ENCODE measurements around the gene GPS1.

GPS1 gene

DNA sequence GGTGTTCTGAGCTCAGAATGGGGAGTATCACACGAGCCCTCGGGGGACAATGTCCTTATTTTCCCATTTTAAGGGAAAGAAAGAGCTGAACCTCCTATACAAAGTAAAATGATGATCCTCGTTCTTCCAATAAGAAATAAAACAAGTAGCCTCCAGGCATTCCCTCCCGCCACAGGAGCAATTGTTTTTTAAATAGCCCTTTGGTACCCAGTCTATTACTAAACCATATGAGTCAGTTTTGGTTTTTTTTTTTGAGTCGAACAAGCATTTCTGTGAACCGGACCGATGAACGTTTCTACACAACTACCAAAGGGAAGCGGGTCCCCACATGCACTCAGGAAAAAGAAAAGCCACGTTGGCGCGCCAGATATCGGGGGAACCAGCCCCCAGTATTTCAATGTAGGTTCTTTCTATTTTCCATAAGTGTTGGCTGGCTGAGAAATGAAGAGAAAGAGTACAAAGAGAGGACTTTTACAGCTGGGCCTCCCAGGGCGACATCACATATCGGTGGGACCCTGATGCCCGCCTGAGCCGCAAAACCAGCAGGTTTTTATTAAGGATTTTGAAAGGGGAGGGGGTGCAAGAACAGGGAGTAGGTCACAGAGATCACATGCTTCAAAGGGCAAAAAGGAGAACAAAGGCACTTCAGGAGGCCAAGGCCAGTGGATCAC, 10.4 kb upstream of the GPS1 start:
- no peak overlapping the region for H3K4me3 ChIP-seq (ENCODE audit: low read depth, low read length)

DNA sequence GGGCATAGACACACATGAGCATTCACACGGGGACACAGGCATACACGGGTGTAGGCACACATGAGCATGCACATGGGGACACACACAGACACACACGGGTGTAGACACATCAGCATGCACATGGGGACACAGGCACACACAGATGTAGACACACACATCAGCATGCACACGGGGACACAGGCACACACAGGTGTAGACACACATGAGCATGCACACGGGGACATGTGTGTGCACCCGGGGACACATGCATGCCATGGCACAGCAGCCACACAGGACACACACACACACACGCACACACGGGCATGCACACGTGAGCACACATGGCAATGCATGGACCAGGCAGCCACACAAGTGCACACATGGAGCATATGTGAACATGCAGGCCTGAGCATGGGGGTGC, 9.0 kb upstream of the GPS1 start:
- no peak overlapping the region for H3K4me3 ChIP-seq (ENCODE audit: low read depth, low read length)

DNA sequence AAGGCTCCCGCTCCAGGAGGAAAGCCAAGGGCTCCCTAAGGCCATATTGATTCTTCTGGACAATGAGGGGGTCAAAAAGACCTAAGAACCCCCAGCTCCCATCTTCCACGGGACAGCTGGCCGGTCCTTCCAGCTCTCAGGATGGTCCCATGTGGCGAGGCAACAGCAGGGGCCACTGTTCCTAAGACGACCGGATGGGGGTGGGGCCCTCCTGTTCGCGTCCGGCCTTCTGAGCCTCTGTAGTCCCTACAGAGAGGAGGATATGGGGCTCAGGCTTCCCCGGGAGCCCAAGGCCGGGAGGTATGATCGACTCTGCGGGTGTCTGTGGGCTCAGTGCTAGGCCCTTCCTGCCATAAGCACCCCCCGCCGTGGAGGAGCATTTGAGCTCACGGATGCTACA, 8.2 kb upstream of the GPS1 start:
- no peak overlapping the region for H3K4me3 ChIP-seq (ENCODE audit: low read depth, low read length)

DNA sequence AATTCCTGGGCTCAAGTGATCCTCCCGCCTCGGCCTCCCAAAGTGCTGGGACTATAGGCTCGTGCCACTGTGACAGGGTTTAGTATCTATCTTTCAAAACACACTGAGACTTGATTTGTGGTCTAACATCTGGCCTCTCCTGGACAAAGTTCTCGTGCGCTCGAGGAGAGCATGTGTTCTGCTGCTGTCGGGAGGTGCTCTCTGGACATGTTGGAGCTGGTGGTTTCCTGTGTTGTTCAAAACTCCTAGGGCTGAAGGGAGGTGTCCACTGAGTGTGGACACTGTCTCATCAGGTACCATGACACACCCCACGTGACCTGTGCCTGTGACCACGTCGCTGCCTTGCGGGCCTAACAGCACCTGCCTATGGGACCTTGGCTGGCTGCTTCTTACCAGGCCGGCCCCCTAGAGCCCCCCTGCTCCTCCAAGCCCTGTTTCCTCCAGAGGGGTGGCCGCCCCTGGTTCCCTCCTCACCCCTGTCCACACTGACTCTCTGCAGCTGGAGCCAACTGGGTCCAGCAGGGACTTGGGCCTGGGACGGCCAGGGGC, 5.7 kb upstream of the GPS1 start:
- no peak overlapping the region for H3K4me3 ChIP-seq (ENCODE audit: low read depth, low read length)

DNA sequence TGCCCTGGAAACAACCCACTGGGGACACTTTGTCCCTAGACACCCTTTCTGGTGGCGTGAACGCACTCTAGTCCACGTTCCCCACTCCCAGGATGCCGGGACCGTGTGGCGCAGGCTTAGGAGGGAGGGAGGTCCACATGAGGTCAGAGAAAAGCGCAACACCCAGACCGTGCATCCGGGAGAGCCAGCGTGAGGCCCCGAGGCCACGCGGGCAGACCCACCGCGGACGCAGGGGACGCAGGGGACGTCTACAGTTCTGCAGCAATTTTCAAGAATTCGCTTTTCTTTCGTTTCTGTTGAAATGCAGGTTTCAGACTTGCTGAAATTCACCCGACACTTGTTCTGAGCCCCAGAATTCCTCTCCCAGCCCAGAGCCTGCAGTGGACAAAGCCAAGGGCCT, 4.8 kb upstream of the GPS1 start:
- no peak overlapping the region for H3K4me3 ChIP-seq (ENCODE audit: low read depth, low read length)

DNA sequence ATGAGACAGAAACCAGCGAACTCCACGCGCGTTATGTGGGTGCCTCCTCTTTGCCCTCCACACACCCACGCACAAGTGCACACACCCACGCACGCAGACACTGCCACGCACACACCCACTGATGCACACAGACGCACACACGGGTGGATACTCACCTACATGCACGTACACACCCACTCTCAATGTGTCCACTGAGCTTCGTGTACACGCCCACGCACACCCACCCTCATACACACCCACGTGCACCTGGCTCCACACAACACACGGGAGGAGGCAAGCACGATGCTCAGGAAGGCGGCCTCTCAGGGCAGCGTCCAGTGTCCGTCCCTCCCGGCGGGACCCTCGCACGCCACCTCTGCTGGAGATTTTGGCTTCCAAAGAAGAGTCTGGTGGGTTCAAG, 4.3 kb upstream of the GPS1 start:
- H3K4me3 ChIP-seq (ENCODE audit: low read depth, low read length) = no peak overlapping the region

DNA sequence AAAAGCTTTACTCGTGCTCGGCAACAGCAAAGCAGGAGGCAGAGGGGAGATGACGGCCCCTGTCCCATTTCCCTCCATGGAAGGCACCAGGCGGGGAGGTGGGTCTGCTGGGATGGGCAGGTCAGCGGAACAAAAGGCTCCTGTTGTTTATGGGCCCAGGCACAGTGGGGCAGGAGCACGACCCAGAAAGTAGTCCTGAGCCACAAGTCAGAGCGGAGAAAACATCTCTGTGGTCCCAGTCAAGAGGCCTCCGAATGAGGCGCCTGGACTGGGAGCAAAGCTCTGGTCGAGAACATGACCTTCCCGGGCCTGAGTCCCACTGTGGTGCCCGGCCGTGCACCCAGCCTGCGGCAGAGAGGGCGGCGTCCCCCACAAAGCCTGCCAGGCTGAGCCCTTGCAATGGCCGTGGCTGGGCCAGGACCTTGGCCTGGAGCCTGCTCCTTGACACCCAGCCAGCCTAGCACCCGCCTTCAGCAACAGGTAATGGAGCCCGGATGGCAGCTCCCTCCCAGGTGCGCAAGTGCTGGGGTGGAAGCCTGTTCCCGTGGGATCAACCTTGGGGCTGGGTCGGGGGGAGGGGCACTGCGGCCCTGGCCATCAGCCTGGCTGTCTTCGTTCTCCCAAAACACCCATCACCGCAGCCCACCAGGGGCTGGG, 3.7 kb upstream of the GPS1 start:
- no peak overlapping the region for H3K4me3 ChIP-seq (ENCODE audit: low read depth, low read length)

DNA sequence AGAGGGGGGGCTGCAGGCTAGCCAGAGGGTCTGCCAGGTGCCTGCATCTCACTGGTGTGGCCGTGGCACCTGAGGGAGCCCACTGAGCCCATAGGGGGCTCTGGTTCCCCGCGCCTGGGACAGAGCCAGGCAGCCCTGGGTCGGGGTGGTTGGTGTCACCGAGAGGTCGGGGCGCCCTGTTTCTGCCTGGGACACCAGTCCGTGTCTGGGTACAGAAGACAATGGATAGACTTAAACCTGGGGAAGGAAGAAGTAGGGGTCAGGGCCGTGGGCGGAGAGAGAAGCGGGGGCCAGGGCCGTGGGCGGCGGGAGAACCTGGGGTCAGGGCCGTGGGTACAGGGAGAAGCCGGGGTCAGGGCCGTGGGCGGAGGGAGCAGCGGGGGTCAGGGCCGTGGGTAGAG, 3.1 kb upstream of the GPS1 start:
- no peak overlapping the region for H3K4me3 ChIP-seq (ENCODE audit: low read depth, low read length)

DNA sequence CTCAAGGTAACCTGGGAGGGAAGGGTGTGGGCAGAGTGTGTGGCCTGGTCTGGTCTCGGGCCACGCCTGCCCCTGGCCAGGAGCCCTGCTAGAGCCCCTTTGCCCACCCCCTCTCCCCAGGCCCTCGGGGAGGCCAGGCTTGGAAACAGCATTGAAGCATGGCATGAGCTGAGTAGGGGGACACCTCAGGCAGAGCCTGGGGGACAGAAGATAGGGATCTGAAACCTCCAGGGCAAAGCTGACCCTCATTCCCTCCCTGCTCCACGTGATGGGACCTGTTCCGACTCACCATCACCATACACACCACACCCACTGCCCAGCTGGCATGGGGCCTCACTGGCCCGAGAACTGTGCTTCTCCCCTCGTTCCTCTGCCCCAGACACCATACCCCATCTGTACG, 2.6 kb upstream of the GPS1 start:
- no peak overlapping the region for H3K4me3 ChIP-seq (ENCODE audit: low read depth, low read length)

DNA sequence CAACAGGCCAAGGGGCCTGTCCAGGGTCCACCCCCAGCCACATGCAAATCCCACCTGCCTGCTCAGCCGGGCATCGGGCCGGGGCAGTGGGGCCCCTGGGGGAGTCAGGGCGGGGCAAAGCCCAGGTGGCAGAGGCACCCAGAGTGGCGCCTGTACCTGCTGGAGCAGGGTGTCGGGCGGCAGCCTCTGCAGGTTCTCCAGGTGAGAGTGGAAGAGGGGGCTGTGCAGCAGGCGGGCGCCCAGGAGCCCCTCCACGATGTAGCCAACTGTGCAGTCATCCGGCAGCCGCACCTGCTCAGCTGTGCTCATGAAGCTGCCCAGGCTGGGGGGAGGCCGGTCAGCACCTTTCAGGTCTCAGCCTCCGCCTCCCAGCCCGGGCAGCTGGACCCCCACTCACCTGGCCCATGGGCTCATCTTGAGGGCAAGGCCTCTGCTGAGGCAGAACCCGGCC, 2.2 kb upstream of the GPS1 start:
- no peak overlapping the region for H3K4me3 ChIP-seq (ENCODE audit: low read depth, low read length)

DNA sequence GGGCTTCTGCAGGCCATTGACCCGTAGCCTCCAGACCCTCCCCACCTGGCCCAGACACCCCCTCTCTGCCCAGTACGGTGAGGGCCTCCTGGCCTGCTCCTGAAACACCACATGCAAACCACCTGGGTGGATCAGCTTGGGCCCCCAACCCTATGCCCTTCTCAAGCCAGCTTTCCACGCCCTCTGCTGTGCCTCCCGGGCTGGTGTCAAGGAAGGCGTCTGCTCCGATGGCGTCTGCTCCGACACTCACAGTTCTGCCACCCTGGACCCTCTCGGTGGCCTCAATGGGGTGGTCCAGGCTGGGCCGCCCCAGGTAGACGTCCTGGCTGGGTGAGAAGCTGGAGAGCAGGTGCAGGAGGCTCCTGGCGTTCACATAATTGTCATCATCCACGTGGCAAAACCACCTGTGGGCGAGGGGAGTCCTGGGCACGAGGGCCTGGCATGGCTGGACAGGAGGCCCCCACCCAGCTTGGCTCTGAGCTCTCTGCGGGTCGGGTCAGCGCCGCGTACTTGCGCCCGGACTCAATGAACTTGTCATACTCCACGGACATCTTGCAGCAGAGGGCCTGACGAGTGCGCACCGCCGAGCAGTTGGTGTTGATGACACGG, 1.4 kb upstream of the GPS1 start:
- H3K4me3 ChIP-seq (ENCODE audit: low read depth, low read length) = no peak overlapping the region

DNA sequence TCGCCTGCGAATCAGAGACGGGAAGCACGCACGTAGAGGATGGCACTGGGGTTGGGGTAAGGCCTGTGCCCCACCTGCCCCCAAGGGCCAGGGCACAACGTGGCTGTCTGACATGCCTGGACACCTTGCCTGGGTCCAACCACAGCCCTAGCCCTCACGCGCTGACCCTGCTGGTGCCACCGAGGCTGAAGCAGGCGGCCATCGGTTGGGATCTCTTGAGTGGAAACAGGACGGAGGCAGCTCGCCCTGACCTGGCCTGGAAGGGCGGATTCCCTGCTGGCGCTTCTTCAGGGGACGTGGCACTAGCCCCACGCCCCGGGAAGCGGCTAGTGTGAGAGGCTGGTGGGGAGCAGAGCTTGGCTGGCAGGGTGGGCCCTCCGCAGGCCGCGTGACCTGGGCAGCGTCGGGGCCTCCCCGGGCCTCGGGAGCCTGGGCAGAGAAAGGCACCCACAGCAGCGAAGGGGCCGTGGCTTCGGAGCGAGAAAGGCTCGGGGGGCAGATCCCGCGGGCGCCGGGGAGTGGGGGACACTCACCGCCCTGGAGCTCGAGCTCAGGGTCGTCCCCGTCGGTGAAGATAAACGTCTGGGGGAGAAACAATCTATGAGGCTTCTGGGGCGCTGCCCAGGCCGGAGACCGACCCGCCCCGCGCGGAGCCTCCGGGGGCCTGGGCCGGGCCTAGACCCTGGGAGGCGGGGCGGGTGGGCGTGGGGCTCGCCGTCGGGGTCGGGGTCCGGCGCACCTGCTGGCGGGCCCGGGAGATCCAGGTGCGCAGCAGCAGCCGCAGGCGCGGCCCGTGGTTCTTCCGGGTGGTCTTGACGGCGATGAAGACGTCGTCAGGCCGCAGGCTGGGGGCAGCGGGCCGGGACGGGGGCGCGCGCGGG, 697 bp upstream of the GPS1 start:
- H3K4me3 ChIP-seq (ENCODE audit: low read depth, low read length) = peak overlapping the region; percentile 88

DNA sequence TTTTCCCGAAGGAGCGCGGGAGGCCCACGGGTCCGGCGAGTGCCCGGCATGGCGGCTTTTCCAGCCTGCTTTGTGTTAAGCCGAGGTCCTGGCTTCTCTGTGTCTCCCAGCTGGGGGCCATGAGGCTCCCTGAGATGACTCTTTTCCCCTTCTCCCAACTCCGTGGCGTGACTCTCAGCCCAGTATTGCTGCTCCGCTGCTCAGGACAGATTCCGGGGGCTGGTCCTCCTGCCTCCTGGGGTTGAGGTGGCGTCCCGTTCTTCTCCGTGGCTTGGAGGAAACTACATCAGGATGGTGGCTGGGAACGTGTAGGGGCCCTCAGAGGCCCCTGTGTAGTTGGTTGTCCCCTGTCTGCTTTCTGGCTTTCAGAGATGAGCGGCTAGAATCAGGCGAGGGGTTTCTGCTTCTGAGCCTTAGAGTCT, 951 bp downstream of the GPS1 start:
- peak overlapping the region; percentile 88 for H3K4me3 ChIP-seq (ENCODE audit: low read depth, low read length)

DNA sequence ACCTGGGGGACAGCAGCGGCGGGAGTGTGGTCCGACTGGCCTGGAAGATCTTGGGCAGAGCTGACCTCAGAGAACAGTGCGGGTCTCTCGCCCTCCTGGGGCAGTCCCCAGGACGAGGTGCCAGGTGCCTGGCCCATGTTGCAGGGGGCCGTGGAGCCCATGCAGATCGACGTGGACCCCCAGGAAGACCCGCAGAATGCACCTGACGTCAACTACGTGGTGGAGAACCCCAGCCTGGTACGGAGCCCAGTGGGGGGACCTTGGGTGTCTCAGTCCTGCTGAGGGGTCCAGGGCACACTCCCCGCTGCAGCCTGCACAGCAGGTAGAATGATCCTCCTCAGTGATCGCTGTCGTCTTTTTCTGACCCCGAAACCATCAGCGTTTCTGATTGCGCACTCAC, 1.4 kb downstream of the GPS1 start:
- no peak overlapping the region for H3K4me3 ChIP-seq (ENCODE audit: low read depth, low read length)

DNA sequence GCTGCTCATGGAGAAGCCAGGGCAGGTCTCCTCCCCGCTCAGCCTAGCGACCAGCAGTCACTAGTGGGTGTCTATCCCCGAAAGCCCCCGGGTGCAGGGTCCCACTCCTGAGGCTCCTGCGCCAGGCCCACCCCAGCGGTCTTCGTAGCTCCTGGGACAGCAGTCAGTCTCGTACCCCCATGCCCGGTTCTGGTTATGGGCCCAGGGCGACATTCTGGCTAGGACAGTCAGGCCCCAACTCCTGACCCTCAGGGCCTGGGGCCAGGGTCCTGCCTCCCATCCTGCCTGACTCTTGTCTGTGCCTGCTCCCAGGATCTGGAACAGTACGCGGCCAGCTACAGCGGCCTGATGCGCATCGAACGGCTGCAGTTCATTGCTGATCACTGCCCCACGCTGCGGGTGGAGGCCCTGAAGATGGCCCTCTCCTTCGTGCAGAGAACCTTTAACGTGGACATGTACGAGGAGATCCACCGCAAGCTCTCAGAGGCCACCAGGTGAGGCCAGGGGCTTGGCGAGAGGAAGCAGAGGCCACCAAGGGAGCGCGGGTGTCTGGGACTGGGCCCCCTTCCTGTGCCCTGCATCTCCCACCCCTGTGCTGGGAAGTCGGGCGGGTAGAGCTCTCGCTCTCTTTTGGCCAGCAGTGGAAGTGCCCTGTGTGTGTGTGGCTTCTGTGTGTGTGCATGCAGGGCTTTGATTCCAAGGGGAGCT, 2.0 kb downstream of the GPS1 start:
- no peak overlapping the region for H3K4me3 ChIP-seq (ENCODE audit: low read depth, low read length)

DNA sequence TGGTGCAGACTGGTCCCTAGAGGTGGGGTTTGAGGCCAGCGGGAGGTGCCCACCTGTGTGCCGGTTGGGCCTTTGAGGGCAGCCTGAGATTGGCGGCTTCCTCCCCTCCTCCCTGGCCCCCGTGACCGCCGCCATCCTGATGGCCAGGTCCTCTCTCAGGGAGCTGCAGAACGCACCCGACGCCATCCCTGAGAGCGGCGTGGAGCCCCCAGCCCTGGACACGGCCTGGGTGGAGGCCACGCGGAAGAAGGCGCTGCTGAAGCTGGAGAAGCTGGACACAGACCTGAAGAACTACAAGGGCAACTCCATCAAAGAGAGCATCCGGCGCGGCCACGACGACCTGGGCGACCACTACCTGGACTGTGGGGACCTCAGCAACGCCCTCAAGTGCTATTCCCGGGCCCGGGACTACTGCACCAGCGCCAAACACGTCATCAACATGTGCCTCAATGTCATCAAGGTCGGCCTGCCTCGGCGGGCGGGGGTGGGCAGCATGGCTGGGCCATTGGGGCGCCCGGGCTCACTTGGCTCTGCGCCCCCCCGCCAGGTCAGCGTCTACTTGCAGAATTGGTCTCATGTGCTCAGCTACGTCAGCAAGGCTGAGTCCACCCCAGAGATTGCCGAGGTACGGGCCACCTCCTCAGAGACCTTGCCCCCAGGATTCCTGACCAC, 2.8 kb downstream of the GPS1 start:
- H3K4me3 ChIP-seq (ENCODE audit: low read depth, low read length) = no peak overlapping the region

DNA sequence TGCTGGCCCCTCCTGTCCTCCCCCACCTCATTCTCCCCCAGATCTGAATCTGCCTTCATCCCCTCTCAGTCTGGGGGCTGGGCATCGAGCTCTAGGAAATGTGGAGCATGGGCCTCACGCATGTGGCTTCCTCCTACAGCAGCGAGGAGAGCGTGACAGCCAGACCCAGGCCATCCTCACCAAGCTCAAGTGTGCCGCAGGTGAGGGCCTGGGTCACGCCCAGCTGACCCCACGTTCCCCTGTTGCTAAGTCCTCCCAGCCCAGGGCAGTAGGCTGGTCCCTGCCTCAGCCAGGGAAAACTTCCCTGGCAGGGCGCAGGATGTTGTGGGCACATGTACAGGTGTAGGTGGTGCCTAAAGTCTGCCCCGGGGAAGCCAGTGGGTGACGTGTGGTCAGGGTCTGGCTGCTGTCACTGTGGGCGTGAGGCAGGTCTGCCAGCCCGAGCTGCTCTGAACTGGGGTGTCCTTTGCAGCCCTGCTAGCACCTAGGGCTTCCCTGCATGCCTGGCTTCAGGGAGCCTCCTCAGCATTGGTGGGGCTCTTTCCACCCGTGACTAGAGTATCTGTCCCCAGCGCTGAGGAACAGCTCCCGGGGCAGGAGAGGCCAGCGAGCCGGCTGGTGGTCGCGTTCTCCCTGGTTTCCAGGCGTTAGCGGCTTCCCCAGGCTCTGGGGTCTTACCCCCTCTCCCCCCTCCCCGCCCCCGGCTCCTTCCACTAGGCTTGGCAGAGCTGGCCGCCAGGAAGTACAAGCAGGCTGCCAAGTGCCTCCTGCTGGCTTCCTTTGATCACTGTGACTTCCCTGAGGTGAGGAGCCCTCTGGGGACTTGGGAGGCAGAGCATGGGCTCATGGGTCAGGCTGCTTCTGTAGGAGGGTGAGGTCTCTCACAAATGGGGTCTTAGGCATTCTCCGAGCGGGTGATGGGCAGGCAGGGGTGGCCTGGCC, 3.6 kb downstream of the GPS1 start:
- H3K4me3 ChIP-seq (ENCODE audit: low read depth, low read length) = no peak overlapping the region

DNA sequence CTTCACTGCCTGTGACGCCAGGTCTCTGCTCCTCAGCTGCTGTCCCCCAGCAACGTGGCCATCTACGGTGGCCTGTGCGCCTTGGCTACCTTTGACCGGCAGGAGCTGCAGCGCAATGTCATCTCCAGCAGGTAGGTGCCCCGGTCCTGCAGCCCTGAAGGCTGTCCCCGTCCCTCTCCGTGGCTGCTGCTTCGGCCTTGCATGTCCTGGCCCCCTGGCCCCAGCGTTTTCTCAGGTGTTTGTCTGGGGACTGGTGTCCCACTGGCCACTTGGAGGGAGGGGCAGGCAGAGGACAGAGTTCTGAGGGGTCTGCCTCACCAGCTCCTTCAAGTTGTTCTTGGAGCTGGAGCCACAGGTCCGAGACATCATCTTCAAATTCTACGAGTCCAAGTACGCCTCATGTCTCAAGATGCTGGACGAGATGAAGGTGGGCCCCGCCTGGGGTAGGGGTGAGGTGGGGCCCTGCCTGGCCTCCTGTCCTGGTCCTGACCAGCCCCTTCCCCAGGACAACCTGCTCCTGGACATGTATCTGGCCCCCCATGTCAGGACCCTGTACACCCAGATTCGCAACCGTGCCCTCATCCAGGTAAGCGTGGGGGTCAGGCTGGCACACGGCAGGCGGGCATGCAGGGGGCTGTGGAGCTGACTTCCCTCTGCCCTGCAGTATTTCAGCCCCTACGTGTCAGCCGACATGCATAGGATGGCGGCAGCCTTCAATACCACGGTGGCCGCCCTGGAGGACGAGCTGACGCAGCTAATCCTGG, 4.4 kb downstream of the GPS1 start:
- no peak overlapping the region for H3K4me3 ChIP-seq (ENCODE audit: low read depth, low read length)

All from iPS-11a (cell line).